ENCODE results near the gene IMPA2. TPM values are rescaled to one million over a fixed set of nuclear protein-coding genes. Genes with fewer than 3 reads are reported as not detected.

Gene IMPA2
- total and polyA plus RNA-seq, 4 donors = 43.4 to 65.4 (median 61.5) TPM

DNA sequence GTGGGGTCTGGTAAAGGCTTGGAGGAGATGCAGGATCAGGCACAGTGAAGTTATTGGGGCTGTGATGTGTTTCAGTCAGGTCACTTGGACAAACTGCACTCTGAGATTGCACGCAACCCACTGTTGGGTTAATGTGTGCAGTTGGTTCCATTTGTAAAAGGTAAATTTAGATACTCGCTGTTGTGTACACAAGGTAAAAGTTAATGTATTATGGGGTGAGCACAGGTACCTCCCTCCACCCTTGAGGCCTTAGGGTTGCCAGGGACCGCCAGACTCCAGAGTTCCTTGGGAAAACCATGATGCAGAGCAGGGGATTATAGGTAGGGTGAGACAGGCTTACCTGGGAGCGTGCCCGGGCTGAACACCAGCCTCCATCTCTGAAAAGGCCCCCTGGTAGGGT is 20.1 kb downstream of the IMPA2 start:
- Histone ChIP-seq H3K9ac (ENCODE audit: insufficient read depth in 1 of 2, low read length in 2 of 2) (no peak overlapping the region), H3K36me3 (ENCODE audit: control insufficient read depth in 4 of 4, insufficient read depth in 4 of 4, low read length in 4 of 4) (peaks cover 0 to 18% (median 10%) of the 10 kb centered on the region in 4 donors), H3K9me3 (ENCODE audit: control insufficient read depth in 4 of 4, insufficient read depth in 3 of 4, low read length in 3 of 4) (no peaks in the 10 kb centered on the region), H3K4me1 (ENCODE audit: control insufficient read depth in 5 of 5, insufficient read depth in 5 of 5, low read length in 5 of 5) (peaks cover 0 to 3% (median 0%) of the 10 kb centered on the region in 5 donors), H3K27ac (ENCODE audit: low read depth in 1 of 2, low read length in 1 of 2) (no peak overlapping the region), H3K4me3 (no peak overlapping the region), H3K27me3 (ENCODE audit: control insufficient read depth in 3 of 3, insufficient read depth in 3 of 3, low read length in 2 of 3) (no peaks in the 10 kb centered on the region)
- TF ChIP-seq, protein P1, sequence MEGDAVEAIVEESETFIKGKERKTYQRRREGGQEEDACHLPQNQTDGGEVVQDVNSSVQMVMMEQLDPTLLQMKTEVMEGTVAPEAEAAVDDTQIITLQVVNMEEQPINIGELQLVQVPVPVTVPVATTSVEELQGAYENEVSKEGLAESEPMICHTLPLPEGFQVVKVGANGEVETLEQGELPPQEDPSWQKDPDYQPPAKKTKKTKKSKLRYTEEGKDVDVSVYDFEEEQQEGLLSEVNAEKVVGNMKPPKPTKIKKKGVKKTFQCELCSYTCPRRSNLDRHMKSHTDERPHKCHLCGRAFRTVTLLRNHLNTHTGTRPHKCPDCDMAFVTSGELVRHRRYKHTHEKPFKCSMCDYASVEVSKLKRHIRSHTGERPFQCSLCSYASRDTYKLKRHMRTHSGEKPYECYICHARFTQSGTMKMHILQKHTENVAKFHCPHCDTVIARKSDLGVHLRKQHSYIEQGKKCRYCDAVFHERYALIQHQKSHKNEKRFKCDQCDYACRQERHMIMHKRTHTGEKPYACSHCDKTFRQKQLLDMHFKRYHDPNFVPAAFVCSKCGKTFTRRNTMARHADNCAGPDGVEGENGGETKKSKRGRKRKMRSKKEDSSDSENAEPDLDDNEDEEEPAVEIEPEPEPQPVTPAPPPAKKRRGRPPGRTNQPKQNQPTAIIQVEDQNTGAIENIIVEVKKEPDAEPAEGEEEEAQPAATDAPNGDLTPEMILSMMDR (IDR thresholded peaks at IDR 0.05; ENCODE audit: control extremely low read depth, extremely low read depth) = no peak
- no peak for DNase-seq
- ATAC-seq (ENCODE audit: insufficient read depth, low FRiP score) = no peak
- 92 to 98% methylated on average over 5 of the region's 5 CpGs for WGBS, 2 donors

DNA sequence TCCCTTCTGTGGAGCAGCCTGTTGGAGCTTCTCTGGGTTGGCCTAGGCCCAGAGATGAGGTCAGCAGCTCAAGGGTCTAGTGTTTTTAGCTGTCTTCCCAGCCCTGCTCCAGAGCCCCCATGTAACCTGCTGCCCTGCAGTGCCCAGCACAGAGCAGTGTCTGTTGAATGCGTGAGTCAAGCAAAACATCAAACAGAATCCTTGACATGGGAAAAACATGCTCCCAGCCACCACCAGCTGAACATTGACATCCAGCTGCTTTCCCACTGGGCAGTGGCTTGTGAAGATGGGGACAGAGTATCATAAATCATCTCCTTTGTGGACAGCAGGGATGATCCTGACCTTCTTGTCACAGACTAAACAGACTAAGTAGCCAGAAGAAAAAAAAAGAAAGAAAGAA is 22.6 kb downstream of the IMPA2 start:
- Histone ChIP-seq H3K36me3 (ENCODE audit: control insufficient read depth in 4 of 4, insufficient read depth in 4 of 4, low read length in 4 of 4) (peaks cover 0 to 22% (median 14%) of the 10 kb centered on the region in 4 donors), H3K9ac (ENCODE audit: insufficient read depth in 1 of 2, low read length in 2 of 2) (no peak overlapping the region), H3K4me1 (ENCODE audit: control insufficient read depth in 5 of 5, insufficient read depth in 5 of 5, low read length in 5 of 5) (peaks cover 0 to 1% (median 0%) of the 10 kb centered on the region in 5 donors), H3K9me3 (ENCODE audit: control insufficient read depth in 4 of 4, insufficient read depth in 3 of 4, low read length in 3 of 4) (no peaks in the 10 kb centered on the region), H3K27me3 (ENCODE audit: control insufficient read depth in 3 of 3, insufficient read depth in 3 of 3, low read length in 2 of 3) (no peaks in the 10 kb centered on the region), H3K4me3 (no peak overlapping the region), H3K27ac (ENCODE audit: low read depth in 1 of 2, low read length in 1 of 2) (no peak overlapping the region)
- 80 to 98% methylated on average over 1 of the region's 1 CpG for WGBS, 2 donors
- DNase-seq = no peak
- TF ChIP-seq, protein P1 (IDR thresholded peaks at IDR 0.05; ENCODE audit: control extremely low read depth, extremely low read depth) = no peak
- no peak for ATAC-seq (ENCODE audit: insufficient read depth, low FRiP score)

DNA sequence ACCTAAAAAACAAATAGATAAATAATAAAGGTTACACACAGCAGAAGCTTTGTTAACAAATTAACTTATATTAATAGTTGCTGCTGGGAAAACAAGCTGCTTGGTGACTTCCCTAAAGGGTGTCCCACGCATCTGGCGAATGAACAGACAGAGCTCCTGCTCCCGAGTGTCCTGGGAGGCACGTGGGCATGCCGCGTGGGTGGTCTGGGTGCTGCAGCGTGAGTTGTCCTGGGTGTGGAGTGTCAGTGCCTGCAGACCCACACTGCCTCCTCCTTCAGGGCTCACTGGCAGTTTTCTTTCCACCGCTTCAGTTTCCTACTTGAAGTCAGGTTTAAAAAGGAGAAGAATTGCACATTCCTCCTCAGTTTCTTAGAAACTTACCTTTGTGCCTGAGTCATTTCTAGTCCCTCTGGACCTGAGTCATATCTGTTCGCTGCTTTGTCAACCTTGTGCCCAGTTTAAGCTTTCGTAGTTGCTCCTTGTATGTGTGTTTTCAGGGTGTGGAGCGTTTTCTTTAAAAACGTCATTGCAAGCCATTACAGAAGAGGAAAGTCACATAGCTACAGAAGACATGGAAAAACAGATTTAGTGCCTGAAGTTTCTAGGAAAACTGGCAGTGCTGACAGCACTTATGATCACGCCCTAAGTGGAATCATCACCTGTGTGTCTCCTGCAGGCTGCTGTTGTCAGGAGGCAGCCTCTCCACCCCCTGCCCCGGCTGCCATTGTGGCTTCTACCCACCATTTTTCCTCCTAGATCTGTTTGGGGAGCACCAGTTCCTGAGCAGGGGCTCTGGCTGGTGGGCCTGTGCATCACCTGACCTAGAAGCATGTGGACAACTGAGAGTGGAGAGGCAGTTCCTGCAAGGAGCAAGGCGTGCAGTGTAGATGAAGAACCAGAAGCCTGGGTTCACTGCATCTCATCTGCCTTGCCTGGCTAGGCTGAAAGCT is 24.5 kb downstream of the IMPA2 start:
- peak overlapping the region in 1 of 2 donors; percentile 53 for H3K27ac ChIP-seq (ENCODE audit: low read depth in 1 of 2, low read length in 1 of 2)
- no peak overlapping the region for H3K9ac ChIP-seq (ENCODE audit: insufficient read depth in 1 of 2, low read length in 2 of 2)

More for the DNA sequence above, 24.5 kb downstream of the IMPA2 start:
- ATAC-seq (ENCODE audit: insufficient read depth, low FRiP score) (no peak), DNase-seq (no peak)
- no peaks in the 10 kb centered on the region for H3K27me3 ChIP-seq (ENCODE audit: control insufficient read depth in 3 of 3, insufficient read depth in 3 of 3, low read length in 2 of 3)
- H3K36me3 ChIP-seq (ENCODE audit: control insufficient read depth in 4 of 4, insufficient read depth in 4 of 4, low read length in 4 of 4) = peaks cover 0 to 27% (median 18%) of the 10 kb centered on the region in 4 donors
- H3K4me3 ChIP-seq = no peak overlapping the region
- no peaks in the 10 kb centered on the region for H3K9me3 ChIP-seq (ENCODE audit: control insufficient read depth in 4 of 4, insufficient read depth in 3 of 4, low read length in 3 of 4)
- WGBS, 2 donors = 71 to 86% methylated on average over 15 of the region's 15 CpGs
- TF ChIP-seq, protein P1 (IDR thresholded peaks at IDR 0.05; ENCODE audit: control extremely low read depth, extremely low read depth) = no peak
- peaks cover 0 to 1% (median 0%) of the 10 kb centered on the region in 5 donors for H3K4me1 ChIP-seq (ENCODE audit: control insufficient read depth in 5 of 5, insufficient read depth in 5 of 5, low read length in 5 of 5)
